NCI-H345 (cell line): Measurements from ENCODE around the gene ATF6.

ENCODE experiments used
- DNase-seq: peaks from one replicate; lab custom pipeline; 2025; lab: John Stamatoyannopoulos, UW

The ATF6 gene

DNA sequence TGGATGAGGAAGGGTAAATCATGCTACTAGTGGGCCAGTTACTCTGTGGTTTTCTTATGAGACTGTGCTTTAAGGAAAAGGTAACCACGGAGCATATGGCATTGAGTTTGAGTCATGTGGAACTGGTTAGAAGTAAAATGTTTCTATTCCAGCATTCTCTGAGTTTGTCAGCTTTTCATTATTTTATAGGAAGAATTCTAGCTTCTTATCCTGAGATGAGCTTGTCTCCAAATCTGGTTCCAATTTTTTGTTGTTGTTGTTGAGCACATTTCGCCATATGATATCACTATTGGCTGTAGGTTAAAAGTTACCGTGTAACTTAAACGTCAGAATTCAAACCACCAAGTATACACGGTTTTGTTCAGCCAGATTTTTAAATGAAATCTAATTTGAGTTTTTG is 69.9 kb downstream of the ATF6 start:
- DNase-seq = no peak

DNA sequence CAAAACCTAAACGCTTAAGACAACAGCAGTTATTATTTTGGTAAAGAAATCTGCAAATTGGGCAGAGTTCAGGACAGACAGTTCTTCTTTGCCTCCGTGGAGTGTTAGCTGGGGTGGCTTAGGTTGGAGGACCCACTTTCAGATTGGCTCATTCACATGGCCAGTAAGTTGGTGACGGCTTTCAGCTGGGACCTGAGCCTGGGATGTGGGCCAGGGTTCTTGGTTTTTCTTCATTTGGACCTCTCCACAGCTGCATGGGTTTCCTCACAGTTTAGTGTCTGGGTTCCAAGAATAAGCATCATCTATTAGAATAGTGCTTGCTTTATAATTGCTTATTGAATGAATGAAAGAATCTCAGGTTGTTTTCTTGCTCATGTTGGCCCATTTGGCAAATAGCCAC is 72.2 kb downstream of the ATF6 start:
- DNase-seq = no peak

DNA sequence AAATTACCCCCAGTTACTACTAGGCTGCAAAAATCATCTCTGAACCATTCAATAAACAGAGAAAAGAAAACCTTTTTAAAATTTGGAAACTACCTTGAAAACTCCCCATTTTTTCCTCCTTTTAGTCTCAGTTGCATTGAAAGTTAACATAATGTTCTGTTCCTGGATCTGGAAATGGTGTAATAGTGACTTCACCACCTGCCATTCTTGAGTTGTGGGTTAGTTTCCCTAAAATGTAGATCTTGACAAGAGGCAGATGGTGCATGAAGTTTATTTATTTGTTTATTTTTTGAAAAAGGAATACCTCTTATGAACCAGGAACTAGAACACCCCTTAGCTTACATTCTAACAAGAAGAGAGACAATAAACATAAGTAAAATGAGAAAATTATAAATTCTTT is 72.8 kb downstream of the ATF6 start:
- no peak for DNase-seq

DNA sequence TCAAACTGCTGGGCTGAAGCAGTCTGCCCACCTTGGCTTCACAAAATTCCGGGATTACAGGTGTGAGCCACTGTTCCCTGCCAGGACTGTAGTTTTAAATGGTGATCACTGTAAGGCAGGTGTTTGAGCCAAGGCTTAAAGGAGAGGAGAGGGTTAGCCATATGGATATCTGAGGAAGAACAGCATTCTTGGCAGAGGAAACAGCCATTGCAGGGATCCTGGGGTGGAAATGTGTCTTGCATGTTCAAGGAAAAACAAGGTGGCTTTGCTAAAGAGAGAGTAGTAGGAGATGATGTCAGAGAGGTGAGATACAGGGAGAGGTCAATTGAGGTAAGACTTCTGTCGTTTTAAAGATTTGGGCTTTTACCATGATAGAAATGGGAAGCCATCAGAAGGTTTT is 73.5 kb downstream of the ATF6 start:
- DNase-seq = no peak

DNA sequence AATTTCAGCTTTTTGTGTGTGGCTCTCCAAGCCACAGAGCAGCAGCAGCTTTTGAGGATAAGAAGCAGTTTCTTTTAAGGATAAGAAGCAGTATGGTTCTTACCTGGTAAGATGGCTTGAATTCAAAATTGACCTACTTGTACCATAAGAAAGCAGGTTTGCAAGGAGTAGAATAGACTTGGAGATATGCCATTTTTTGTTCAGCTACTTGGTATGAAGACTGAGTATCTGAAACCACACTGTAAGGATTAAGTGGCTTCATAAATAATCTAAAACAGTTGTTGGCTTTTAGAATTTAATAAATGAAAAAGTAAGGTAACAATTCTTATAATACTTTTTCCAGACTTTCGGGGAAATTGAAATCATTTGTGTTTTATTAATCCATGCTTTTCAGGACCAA is 74.2 kb downstream of the ATF6 start:
- DNase-seq = no peak

DNA sequence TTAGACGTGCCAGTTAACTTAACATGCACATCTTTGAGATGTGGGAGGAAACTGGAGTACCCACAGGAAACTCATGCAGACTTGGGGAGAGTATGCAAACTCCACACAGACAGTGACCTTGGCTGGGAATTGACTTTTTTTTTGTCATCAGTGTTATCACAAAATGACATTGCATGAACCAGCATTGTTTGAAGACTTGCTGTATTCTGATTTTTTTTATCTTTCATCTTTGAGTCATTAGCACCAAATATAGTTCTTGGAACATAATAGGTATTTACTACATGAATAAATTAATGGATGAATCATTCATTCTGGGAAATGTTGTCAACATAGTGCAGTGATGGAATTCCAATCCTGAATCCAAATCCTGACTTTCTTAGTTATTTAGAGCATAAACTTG is 77.0 kb downstream of the ATF6 start:
- no peak for DNase-seq

DNA sequence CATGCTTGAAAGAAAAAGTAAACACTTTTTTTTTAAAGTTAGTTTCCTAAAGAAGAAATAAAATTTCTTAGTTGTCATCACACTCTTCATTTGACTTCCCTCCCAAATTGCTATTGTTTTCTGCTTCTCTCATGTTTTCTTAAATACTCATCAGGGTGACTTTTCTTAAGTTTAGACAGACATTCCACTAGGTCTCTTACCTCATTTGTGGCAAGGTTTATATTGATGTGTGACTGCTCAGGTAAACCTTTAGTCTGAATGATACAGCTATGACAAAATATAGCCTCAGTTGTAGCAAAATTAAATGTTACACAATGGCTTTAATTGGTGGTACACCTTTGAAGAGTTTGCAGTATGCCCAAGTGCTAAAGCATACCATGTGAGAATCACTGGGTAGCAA is 78.6 kb downstream of the ATF6 start:
- no peak for DNase-seq

DNA sequence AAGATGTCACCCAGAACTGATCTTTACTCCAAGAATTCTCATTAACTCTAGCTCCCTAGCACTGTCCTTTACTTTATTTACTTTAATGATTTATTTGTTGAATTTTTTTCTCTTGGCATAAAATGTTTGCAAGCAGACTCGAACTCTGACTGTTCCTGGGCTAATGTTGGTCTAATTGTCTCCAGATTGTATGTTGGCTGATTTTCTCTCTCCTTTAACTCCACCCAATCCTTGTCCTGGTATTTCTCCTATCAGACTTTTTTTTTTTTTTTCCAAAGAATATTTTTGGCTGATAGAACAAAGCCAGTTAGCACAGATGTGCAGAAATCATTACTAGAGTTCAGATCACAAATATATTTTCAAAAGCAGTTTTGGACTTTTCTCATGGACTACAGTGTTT is 82.6 kb downstream of the ATF6 start:
- no peak for DNase-seq

DNA sequence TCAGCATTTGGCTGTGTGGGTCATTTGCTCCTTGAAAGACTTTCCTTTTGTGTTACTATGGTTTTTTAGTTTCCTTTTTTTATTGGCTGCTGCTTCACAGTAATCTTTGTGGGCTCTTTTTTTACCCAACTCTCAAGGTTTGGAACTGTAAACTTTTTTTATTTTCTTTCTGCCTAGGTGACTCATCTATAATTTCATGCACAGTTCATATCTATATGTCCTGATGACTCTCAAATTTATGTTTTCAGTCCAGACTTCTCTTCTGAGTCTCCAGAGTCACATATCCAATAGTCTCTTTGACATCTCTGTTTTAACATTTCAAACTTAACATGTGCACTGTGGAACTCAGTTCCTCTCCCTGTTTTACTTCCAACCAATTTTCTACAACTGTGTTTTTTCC is 83.4 kb downstream of the ATF6 start:
- DNase-seq = no peak

DNA sequence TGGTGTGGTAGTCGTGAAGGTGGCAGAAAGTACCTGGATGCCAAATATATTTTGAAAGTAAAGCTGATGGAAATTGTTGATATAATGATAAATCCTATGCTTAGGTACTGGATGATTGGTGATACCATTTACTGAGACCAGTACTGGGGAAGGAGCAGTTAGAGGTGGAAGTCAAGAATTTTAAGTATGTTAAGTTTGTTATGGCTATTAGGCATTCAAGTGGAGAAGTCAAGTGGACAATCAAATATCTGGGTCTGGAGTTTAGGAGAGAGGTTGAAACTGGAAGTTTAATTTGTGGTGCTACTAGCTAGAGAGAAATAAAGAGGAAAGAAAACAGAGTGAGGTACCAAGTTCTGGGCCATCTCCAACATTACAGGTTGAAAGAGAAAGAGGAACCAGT is 89.1 kb downstream of the ATF6 start:
- no peak for DNase-seq

DNA sequence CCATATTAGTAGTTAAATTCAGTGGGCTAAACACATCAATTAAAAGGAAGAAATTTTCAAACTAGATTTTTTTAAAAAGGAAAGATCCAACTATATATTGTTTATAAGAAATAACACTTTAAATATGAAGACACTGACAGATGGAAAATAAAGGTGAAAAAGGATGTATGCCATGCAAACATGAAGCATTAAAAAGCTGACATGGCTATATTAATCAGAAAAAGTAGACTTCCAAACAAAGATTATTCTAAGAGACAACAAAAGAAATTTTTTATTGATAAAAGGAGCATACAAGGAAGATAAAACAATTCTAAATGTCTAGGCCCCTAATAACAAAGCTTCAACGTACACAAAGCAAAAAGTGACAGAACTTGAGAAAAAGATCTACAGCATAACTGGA is 92.2 kb downstream of the ATF6 start:
- no peak for DNase-seq

DNA sequence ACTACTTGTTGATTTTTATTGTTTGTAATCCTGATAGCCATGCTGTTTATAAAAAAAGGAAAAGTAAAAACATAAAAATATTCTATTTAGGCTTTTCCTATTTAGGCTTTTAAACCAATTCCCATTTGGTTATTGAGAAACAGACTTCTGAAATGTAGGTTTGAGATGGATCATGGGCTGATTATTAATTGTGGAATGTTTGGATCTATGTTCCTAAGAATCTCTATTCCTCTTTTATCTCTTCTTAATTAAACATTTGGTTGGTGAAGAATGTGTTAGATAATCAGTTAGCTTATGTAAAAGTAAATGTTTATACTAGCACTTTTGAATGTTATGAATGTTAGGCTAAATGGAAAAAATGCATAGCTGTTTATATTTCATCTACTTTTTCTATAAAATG is 97.4 kb downstream of the ATF6 start:
- no peak for DNase-seq

DNA sequence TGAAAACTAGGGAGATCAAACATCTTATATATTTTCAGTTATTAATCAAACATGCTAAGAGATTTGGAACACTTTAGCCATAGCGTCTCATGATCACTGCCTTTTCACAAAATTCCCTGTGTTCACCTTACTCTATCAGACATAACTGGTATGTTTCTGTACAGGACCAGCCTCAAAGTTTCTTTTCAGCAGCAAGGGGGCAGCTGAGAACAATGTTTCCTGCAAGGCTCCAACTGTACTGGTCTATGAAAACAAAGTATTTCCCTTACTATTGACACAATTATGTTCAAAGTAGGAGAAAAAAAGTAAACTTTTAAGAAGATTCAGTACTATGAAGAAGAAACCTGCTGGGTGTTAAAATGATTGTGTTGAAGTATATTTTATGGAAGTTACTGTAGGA is 98.5 kb downstream of the ATF6 start:
- peak; percentile 1 for DNase-seq

DNA sequence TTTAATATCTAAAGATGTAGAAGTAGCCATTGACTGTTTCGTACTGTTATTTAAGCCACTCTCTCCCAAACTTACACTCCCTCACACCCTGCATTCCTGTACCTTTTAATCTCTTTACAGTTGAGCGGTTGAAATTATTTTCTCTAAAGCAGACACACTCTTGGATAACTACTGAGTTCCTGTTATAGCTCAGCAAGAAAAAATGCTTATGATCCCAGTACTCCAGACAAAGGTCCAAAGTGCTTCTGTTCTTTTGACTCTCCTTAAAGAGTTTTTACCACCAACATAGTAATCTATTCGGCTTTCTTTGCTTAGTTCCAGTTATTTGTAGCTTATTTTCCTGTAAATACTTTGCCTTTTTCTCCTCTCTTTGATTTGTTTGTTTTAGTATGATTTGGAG is 100.1 kb downstream of the ATF6 start:
- no peak for DNase-seq

DNA sequence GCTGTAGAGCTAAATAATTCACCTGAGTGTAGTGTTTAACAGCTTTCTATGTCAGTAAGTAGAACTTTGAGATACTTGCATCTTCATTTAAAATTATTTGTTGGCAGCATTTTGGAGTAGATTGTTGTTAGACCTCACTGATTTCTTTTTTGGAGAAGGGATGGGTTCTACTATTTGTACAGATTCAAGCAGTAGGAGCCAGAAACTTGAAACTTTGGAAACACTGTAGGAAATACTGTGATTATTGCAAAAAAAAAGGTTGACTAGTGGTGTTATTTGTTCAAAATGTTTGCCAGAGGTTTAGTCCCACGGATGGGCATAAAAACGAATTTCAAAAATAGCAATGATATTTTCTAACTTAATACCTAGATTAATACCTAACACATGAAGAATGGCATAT is 102.7 kb downstream of the ATF6 start:
- no peak for DNase-seq

DNA sequence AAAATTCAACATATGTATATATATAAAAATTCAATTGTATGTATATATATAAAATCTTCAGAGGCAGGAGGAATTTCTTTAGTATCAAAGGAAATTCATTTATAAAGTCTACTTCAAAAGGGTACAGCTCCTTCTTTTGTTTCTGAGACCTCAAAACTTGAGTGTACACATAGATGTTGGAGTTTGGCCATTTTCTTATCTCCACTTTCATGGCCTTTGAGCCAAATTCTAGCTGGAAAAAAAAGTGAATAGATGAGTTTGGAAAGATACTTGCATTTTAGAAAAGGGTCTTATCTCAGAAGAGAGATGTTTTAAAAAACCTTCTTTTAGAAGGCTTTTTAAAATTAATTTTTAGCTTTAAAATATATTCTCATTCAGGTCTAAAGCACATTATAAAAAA is 103.2 kb downstream of the ATF6 start:
- no peak for DNase-seq

DNA sequence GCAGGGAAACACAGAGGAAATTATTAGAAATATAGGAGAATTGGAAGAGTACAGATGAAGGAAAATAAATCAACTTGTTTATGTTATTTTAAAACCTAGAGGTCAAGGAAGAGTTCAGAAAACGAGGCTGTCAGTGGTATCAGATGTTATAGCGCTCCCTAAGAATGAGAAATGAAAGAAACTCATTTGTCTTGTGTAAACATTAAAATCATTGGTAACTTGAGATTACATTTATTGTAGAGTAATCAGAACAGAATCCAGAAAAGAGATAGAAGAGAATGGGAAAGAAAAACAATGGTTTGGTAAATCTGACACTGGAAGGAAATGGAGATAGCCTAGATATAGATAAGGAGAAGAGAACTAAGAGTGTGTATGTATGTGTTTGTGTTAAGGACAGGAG is 106.4 kb downstream of the ATF6 start:
- no peak for DNase-seq

DNA sequence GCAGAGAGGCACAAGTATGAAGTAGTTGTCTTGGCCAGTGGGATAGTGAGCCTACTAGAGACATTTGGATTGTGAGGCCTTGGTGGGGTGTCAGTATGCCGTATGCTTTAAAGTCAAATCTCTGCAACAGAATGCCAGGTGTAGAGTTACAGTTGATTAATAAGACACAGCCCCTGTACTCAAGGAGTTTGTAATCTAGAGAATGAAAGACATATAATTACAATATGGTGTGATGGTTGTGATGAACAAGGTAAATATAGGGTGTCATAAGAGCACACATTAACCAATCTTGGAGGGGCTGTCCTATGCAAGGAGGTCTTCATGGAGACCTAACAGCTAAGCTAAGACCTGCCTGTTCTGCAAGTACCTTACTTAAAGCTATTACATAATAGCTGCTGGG is 113.1 kb downstream of the ATF6 start:
- DNase-seq = no peak

DNA sequence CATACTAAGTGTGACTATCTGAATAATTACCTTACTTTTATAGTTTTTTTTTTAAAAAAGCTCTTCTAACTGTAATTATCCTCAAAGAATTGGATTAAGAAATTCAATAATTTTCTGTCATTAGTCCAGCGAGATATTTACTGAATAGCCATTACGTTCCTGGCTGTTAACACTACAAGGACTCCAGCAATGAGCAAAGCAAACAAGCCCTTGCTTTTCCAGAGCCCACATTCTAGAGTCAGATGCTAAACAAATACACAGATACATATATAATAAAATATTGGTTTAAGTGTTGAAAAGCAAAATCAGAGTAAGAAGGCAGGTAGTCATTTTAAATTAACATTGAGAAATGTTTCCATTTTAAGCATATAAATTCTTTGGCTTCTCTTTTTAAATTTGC is 118.4 kb downstream of the ATF6 start:
- DNase-seq = peak; percentile 23

DNA sequence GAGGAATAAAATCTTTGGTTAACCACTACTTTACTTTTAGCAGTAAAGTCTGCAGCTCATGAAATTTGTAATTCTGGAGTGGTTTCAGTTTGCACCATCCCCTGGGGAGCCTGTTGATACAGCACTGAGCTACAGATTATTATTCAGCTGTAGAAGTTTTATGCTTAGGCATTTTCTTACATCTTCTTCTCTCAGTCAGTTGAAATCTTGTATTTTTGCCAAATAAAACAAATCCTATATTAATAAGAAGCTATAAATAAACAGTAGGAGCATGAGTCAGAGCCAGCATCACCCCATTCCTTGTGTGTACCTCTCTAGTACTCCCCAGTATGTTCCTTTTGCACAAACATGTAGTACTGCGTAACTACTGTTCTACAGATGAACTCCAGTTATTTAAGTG is 118.9 kb downstream of the ATF6 start:
- no peak for DNase-seq

DNA sequence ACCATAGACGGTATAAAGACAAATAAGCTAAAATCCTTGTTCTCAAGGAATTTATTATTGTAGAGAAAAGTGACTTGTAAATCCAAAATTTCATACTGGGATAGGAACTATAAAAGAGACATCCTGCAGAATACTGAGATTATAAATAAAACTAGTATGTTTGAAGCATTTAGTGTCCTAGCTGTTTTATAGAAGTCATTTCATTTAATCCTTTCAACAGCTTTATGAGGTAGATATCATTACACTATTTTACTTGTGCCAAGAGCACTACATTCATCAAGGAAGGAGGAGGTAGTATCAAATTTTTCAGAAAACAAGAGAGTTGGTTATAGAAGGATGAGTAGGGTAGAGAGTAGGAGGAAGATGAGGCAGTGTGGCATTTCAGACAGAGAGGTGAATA is 119.6 kb downstream of the ATF6 start:
- DNase-seq = no peak

DNA sequence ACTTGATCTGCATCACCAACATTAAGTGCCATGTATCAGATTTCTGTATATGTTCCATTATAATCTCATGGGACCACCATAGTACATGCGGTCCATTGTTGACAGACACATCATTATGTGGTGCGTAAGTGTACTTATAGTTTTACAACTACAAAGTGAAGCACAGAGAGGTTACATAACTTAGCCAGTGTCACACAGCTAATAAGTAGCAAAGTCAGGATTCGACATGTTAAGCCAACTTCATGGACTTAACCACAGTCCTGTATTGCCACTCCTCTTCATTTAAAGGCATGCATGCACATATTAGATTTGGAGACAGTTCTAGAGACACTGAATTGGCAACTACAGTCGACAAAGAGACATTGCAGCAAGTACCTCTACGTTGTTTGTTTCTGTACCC is 120.5 kb downstream of the ATF6 start:
- DNase-seq = no peak

DNA sequence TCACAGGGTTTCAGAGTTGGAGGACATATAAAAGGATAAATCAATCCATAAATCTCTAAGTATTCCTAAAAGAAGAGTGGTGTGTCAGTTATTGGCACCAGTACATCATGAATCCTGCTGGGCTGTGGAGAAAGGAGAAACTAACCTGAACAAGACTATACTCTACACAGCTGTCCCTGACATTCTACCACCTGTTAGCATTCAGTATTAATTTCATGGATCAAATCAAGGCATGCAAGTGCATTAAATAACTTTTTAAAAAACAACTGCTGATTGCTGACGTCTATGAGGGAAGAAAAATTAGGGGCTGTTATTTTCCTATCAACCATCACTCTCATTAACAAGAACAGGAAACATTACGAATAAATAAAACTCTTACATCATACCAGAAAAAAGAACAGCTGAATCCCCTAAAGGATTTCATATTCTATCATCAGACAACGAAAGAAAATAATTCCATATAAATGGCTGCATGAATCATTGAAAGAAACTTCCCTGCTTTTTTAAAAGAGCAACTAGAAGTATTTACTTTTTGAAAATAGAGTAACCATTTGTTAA is 121.7 kb downstream of the ATF6 start:
- DNase-seq = no peak

DNA sequence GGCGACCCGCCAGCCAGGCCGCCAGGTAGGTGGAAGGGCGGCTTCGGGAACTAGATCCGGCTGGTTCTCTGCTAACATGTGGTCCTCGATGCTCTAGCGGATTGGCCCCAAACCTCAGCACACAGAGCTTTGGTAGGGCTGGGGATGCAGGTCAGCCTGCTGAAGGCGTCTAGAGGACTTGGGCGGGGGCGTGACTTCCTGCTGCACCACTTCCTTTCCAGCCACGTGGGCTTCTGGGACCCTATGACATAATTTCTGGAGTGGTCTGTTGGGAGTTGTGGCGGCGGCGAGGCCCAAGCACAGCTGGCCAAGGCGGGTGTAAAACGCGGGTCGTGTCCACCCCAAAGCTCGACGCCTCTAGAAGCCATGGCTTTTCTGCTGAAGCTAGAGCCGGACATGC is 124.5 kb downstream of the ATF6 start:
- DNase-seq = no peak

DNA sequence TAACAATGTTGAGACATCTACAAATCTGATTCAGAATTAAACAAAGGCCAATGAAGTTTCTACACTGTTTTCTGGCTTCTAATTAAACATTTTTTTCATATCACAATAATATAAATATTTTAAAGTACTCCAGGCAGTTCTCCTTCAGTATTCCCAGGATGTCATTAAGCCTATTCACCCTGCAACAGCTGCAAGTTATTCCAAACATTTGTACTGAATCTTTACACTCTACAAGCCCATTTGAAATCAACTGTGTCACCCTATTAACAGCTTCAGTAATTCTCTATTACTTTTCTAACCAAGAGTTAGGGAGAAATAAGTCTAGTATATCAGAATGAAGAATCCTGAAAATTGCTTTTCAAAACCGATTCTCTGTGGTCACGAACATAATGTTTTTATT is 133.0 kb downstream of the ATF6 start:
- DNase-seq = no peak
